Thyroid gland (tissue), 4 donors: Measurements from ENCODE around the gene ACTR2. TPM values are rescaled to one million over a fixed set of nuclear protein-coding genes. Genes with fewer than 3 reads are reported as not detected.
"Not testable (repeated sequence)": the region's sequence is repeated elsewhere in the genome, so short reads cannot be mapped to it uniquely, and the experiment has no call there.

Source experiments
- DNase-seq, 2 donors: peaks; one replicate each; pipeline ENCODE4 v3.0.0-alpha.2; 2019
- H3K27ac ChIP-seq, 3 donors: fragments of 200-600 bp; sonication (generic); 1 replicate in 2 of 3; 2 replicates in 1 of 3; pipeline ENCODE4 v1.5.1; 2016 to 2019; ENCODE audit warnings: mild to moderate bottlenecking in 1 of 3, moderate library complexity in 1 of 3
- H3K27me3 ChIP-seq: fragments of 200-600 bp; sonication (generic); one replicate; pipeline ENCODE4 v1.5.1; 2019
- H3K36me3 ChIP-seq, 2 donors: fragments of 200-600 bp; sonication (generic); one replicate each; pipeline ENCODE4 v1.5.1; 2016 to 2019
- H3K4me1 ChIP-seq, 2 donors: fragments of 200-600 bp; sonication (generic); one replicate each; pipeline ENCODE4 v1.5.1; 2017 to 2019
- H3K4me3 ChIP-seq, 3 donors: fragments of 200-600 bp; sonication (generic); replicated peaks in 1 of 3; 1 replicate in 2 of 3; 2 replicates in 1 of 3; pipeline ENCODE4 v1.5.1; 2016; ENCODE audit warnings: mild to moderate bottlenecking in 1 of 3
- H3K9me3 ChIP-seq: fragments of 200-600 bp; sonication (generic); one replicate; pipeline ENCODE4 v1.5.1; 2017
- CTCF ChIP-seq, 6 experiments: fragments of 200-600 bp in 3 of 6; fragments of 450-650 bp in 3 of 6; sonication (generic) in 3 of 6; IDR thresholded peaks; one replicate each; pipeline ENCODE4 v1.5.1; 2016 to 2019; ENCODE audit warnings: antibody characterized with exemption in 6 of 6, mild to moderate bottlenecking in 2 of 6, inconsistent platforms in 1 of 6, moderate library complexity in 1 of 6
- POLR2A ChIP-seq, 2 donors: fragments of 450-650 bp; IDR thresholded peaks; one replicate each; pipeline ENCODE4 v1.6.1; 2017; ENCODE audit warnings: antibody characterized with exemption in 2 of 2, mild to moderate bottlenecking in 2 of 2, moderate library complexity in 1 of 2
- WGBS, 2 donors: methylation state at CpG; one replicate each; pipeline ENCODE4 v1.1.5; 2017; 5-methylcytosine and 5-hydroxymethylcytosine counted together
- intact Hi-C: fragments of 100-400 bp; cut with DNase I; formaldehyde crosslinking; loops from one replicate; pipeline ENCODE4 v1.15.1; 2023
- total RNA-seq, 4 donors: library from RNA; depleted of rRNA; stranded (reverse); fragments of >200 nt; gene quantifications; one replicate each; pipeline ENCODE4 v1.2.3, GENCODE V29; 2016

ACTR2 gene
- total RNA-seq, result 10 to 100 TPM; 65.2 to 88.6 (median 74.7) TPM

GRCh38 chr2:65227456-65228262 is at the start of gene ACTR2:
Gene ACTR2, plus strand, starts transcription at chr2:65227831. Its CDS starts 79 bp downstream, at chr2:65227910.
- TF ChIP-seq POLR2A (IDR thresholded peaks at IDR 0.05), result peak in 1 of 2 donors; percentile 86
- TF ChIP-seq CTCF (IDR thresholded peaks at IDR 0.05), result peak in 1 of 6 experiments; percentile 1
- intact Hi-C loops, result no loop called here
- WGBS, 2 donors, result 0% methylated on average over 16 to 37 of the region's 82 CpGs
- Histone ChIP-seq H3K36me3 (no peaks in the 10 kb centered on the region), H3K4me3 (peak within 1 kb of the TSS; percentile 85 to 99 (median 98)), H3K27me3 (no peaks in the 10 kb centered on the region), H3K27ac (peak within 1 kb of the TSS; percentile 90 to 96 (median 91)), H3K9me3 (no peaks in the 10 kb centered on the region), H3K4me1 (peaks cover 19 to 20% of the 10 kb centered on the region in 2 donors)
- DNase-seq, result peak; percentile 95 to 97

- no peaks in the 10 kb centered on the region for H3K9me3 ChIP-seq
- WGBS, 2 donors, result 87 to 90% methylated on average over 5 of the region's 5 CpGs
- no peaks in the 10 kb centered on the region for H3K4me1 ChIP-seq
- TF ChIP-seq CTCF (IDR thresholded peaks at IDR 0.05) (no peak), POLR2A (IDR thresholded peaks at IDR 0.05) (no peak)
- no peaks in the 10 kb centered on the region for H3K36me3 ChIP-seq
- H3K4me3 ChIP-seq, result no peak overlapping the region
- H3K27me3 ChIP-seq, result no peaks in the 10 kb centered on the region
- no peak for DNase-seq
- no peak overlapping the region for H3K27ac ChIP-seq
- intact Hi-C loops, result no loop called here
These were observed 45.1 kb upstream of the ACTR2 start for GRCh38 chr2:65182570-65182969.

GRCh38 chr2:65183406-65183805 is 44.2 kb upstream of the ACTR2 start:
- intact Hi-C loops, H3K4me3 ChIP-seq, H3K9me3 ChIP-seq, DNase-seq, H3K27ac ChIP-seq, H3K36me3 ChIP-seq, H3K4me1 ChIP-seq, H3K27me3 ChIP-seq: not testable (repeated sequence)
- WGBS, 2 donors, result 92 to 96% methylated on average over 4 of the region's 4 CpGs

- 88 to 92% methylated on average over 3 of the region's 3 CpGs for WGBS, 2 donors
- Histone ChIP-seq H3K27me3 (no peaks in the 10 kb centered on the region), H3K4me1 (no peaks in the 10 kb centered on the region), H3K4me3 (no peak overlapping the region), H3K27ac (no peak overlapping the region), H3K36me3 (no peaks in the 10 kb centered on the region), H3K9me3 (no peaks in the 10 kb centered on the region)
- intact Hi-C loops, result loop anchor here (5.0 kb wide), 1 partner anchor 258 kb away; no protein-coding TSS in a partner anchor
- no peak for TF ChIP-seq POLR2A (IDR thresholded peaks at IDR 0.05)
- no peak for TF ChIP-seq CTCF (IDR thresholded peaks at IDR 0.05)
- DNase-seq, result no peak
These were observed 42.6 kb upstream of the ACTR2 start for GRCh38 chr2:65185012-65185411.

GRCh38 chr2:65186093-65186868 is 41.4 kb upstream of the ACTR2 start:
- intact Hi-C loops, result loop anchor here (5.0 kb wide), 1 partner anchor 259 kb away; no protein-coding TSS in a partner anchor
- H3K9me3 ChIP-seq, result no peaks in the 10 kb centered on the region
- no peak overlapping the region for H3K27ac ChIP-seq
- TF ChIP-seq CTCF (IDR thresholded peaks at IDR 0.05) (no peak), POLR2A (IDR thresholded peaks at IDR 0.05) (no peak)
- no peak overlapping the region for H3K4me3 ChIP-seq
- H3K4me1 ChIP-seq, result no peaks in the 10 kb centered on the region
- 91 to 96% methylated on average over 20 to 23 of the region's 23 CpGs for WGBS, 2 donors
- no peak for DNase-seq
- no peaks in the 10 kb centered on the region for H3K27me3 ChIP-seq
- no peaks in the 10 kb centered on the region for H3K36me3 ChIP-seq
